Neural cell (in vitro differentiated cells): ENCODE measurements around the gene NME3. TPM values are rescaled to one million over a fixed set of nuclear protein-coding genes. Genes with fewer than 3 reads are reported as not detected.

Source experiments
- H2AFZ ChIP-seq: fragments of 200-600, 300-800 bp; sonication (generic), shearing (Covaris generic); 2 replicates; pipeline ENCODE4 v1.6.0; 2014; ENCODE audit warnings: low read depth, mild to moderate bottlenecking, antibody characterized with exemption, low read length, moderate library complexity
- H3F3A ChIP-seq: fragments of 200-600 bp; shearing (Covaris generic); 2 replicates; pipeline ENCODE4 v1.6.1; 2016; ENCODE audit warnings: mild to moderate bottlenecking, moderate library complexity, mixed read lengths, antibody characterized with exemption, low read length; ENCODE audit not compliant: insufficient read depth, poor library complexity, severe bottlenecking
- H3K27ac ChIP-seq: fragments of 200-600, 300-800 bp; sonication (generic), shearing (Covaris generic); 2 replicates; pipeline ENCODE4 v1.5.1; 2014; ENCODE audit warnings: mild to moderate bottlenecking, low read length, moderate library complexity
- H3K27me3 ChIP-seq: fragments of 300-800, 200-600 bp; sonication (generic), shearing (Covaris generic); 2 replicates; pipeline ENCODE4 v1.6.0; 2014; ENCODE audit warnings: mild to moderate bottlenecking, low read depth, low read length, moderate library complexity; ENCODE audit not compliant: insufficient read depth
- H3K36me3 ChIP-seq: fragments of 300-800, 200-600 bp; sonication (generic), shearing (Covaris generic); 2 replicates; pipeline ENCODE4 v1.5.1; 2014; ENCODE audit warnings: mild to moderate bottlenecking, antibody characterized with exemption, low read length, moderate library complexity; ENCODE audit not compliant: insufficient read depth
- H3K4me2 ChIP-seq: fragments of 300-800, 200-600 bp; sonication (generic), shearing (Covaris generic); 2 replicates; pipeline ENCODE4 v1.6.0; 2014; ENCODE audit warnings: mild to moderate bottlenecking, low read length
- H3K4me3 ChIP-seq: fragments of 300-800, 200-600 bp; sonication (generic), shearing (Covaris generic); 2 replicates; pipeline ENCODE4 v1.5.1; 2014; ENCODE audit warnings: mild to moderate bottlenecking, low read length, moderate library complexity
- H3K79me2 ChIP-seq: fragments of 200-600 bp; shearing (Covaris generic); replicated peaks from 2 replicates; pipeline ENCODE4 v1.6.0; 2014; ENCODE audit warnings: mild to moderate bottlenecking, low read length, moderate library complexity; ENCODE audit not compliant: insufficient read depth
- H3K9ac ChIP-seq: fragments of 300-800, 200-600 bp; sonication (generic), shearing (Covaris generic); 2 replicates; pipeline ENCODE4 v1.6.1; 2016; ENCODE audit warnings: mild to moderate bottlenecking, low read length, mixed read lengths
- H3K9me2 ChIP-seq: fragments of 200-600 bp; shearing (Covaris generic); 2 replicates; pipeline ENCODE4 v1.6.1; 2016; ENCODE audit warnings: mild to moderate bottlenecking, low read length, mixed read lengths; ENCODE audit not compliant: insufficient read depth
- H3K9me3 ChIP-seq: fragments of 200-600, 300-800 bp; sonication (generic), shearing (Covaris generic); 2 replicates; pipeline ENCODE4 v1.6.1; 2016; ENCODE audit warnings: mild to moderate bottlenecking, mixed run types, low read length, moderate library complexity, mixed read lengths
- H4K20me1 ChIP-seq: fragments of 200-600 bp; shearing (Covaris generic); 2 replicates; pipeline ENCODE4 v1.6.1; 2016; ENCODE audit warnings: mild to moderate bottlenecking, mixed run types; ENCODE audit not compliant: insufficient read depth
- CTCF ChIP-seq: fragments of 450-650 bp; IDR thresholded peaks from 2 replicates; pipeline ENCODE4 v1.5.1; 2014; ENCODE audit warnings: antibody characterized with exemption, mild to moderate bottlenecking, moderate library complexity; ENCODE audit not compliant: poor library complexity, severe bottlenecking
- EP300 ChIP-seq: fragments of 450-650 bp; conservative IDR thresholded peaks from 2 replicates; pipeline ENCODE4 v1.6.1; 2014; ENCODE audit warnings: antibody characterized with exemption, mild to moderate bottlenecking, moderate library complexity; ENCODE audit not compliant: poor library complexity, severe bottlenecking
- EZH2 ChIP-seq: fragments of 200-600, 300-800 bp; shearing (Covaris generic), sonication (generic); IDR thresholded peaks from 2 replicates; pipeline ENCODE4 v1.6.1; 2014; ENCODE audit warnings: antibody characterized with exemption, low read length, borderline replicate concordance, mild to moderate bottlenecking; ENCODE audit not compliant: insufficient read depth, poor library complexity, severe bottlenecking
- MXI1 ChIP-seq: fragments of 450-650 bp; conservative IDR thresholded peaks from 2 replicates; pipeline ENCODE4 v1.6.1; 2014; ENCODE audit warnings: antibody characterized with exemption, mild to moderate bottlenecking; ENCODE audit not compliant: poor library complexity, severe bottlenecking
- POLR2AphosphoS5 ChIP-seq: IDR thresholded peaks from 2 replicates; pipeline ENCODE4 v1.6.1; 2012
- RAD21 ChIP-seq: fragments of 450-650 bp; conservative IDR thresholded peaks from 2 replicates; pipeline ENCODE4 v1.6.1; 2014; ENCODE audit warnings: antibody characterized with exemption, mild to moderate bottlenecking, moderate library complexity
- REST ChIP-seq: IDR thresholded peaks from 2 replicates; pipeline ENCODE4 v1.6.1; 2012; ENCODE audit warnings: borderline replicate concordance
- SMC3 ChIP-seq: fragments of 450-650 bp; conservative IDR thresholded peaks from 2 replicates; pipeline ENCODE4 v1.6.1; 2014; ENCODE audit warnings: antibody characterized with exemption, mild to moderate bottlenecking, moderate library complexity; ENCODE audit not compliant: poor library complexity
- TAF1 ChIP-seq: IDR thresholded peaks from 2 replicates; pipeline ENCODE4 v1.6.1; 2012; ENCODE audit warnings: low read depth
- polyA plus RNA-seq: library from polyadenylated mRNA; depleted of rRNA; stranded (reverse); fragments of >200 nt; gene quantifications from 2 replicates; pipeline ENCODE4 v1.2.3, GENCODE V29; 2014

The NME3 gene
- polyA plus RNA-seq, 1 donor from 2014 or later, result 102 TPM

- no peaks in the 10 kb centered on the region for H4K20me1 ChIP-seq
- H3K36me3 ChIP-seq, result no peaks in the 10 kb centered on the region
- no peaks in the 10 kb centered on the region for H3K79me2 ChIP-seq
- no peaks in the 10 kb centered on the region for H3K9me2 ChIP-seq
- H2AFZ ChIP-seq, result no peak overlapping the region
- H3K9me3 ChIP-seq, result no peaks in the 10 kb centered on the region
- no peaks in the 10 kb centered on the region for H3F3A ChIP-seq
- TF ChIP-seq EZH2, result no peak
- no peak for TF ChIP-seq RAD21
- no peak for TF ChIP-seq TAF1
- TF ChIP-seq SMC3, result no peak
- no peak for TF ChIP-seq CTCF
- no peak overlapping the region for H3K4me2 ChIP-seq
- H3K9ac ChIP-seq, result no peak overlapping the region
- H3K27ac ChIP-seq, result no peak overlapping the region
- no peaks in the 10 kb centered on the region for H3K27me3 ChIP-seq
- H3K4me3 ChIP-seq, result no peak overlapping the region
Measured at GRCh38 chr16:1791943-1792812, 20.8 kb upstream of the NME3 start.

- TF ChIP-seq TAF1 (no peak), CTCF (no peak), EZH2 (no peak), EP300 (no peak), REST (no peak), RAD21 (no peak), SMC3 (no peak), POLR2AphosphoS5 (no peak), MXI1 (no peak)
- no peak overlapping the region for H3K4me2 ChIP-seq
- no peak overlapping the region for H3K9ac ChIP-seq
- H3K79me2 ChIP-seq, result no peaks in the 10 kb centered on the region
- H4K20me1 ChIP-seq, result no peaks in the 10 kb centered on the region
- no peak overlapping the region for H3K27ac ChIP-seq
- H3F3A ChIP-seq, result no peaks in the 10 kb centered on the region
- no peak overlapping the region for H2AFZ ChIP-seq
- H3K9me2 ChIP-seq, result no peaks in the 10 kb centered on the region
- no peaks in the 10 kb centered on the region for H3K9me3 ChIP-seq
- H3K27me3 ChIP-seq, result no peaks in the 10 kb centered on the region
- H3K36me3 ChIP-seq, result no peaks in the 10 kb centered on the region
- H3K4me3 ChIP-seq, result no peak overlapping the region
Measured at GRCh38 chr16:1791256-1791942, 20.1 kb upstream of the NME3 start.
